Measurements from ENCODE around the gene PPP6R2.

PPP6R2 gene

GRCh38 chr22:50439871-50440331 lies 96.8 kb downstream of the PPP6R2 start:
- Histone ChIP-seq H3K4me3 (ENCODE audit: low read length) (no peak overlapping the region), H3K9me3 (ENCODE audit: control insufficient read depth, low read length) (no peaks in the 10 kb centered on the region), H3K4me1 (ENCODE audit: control insufficient read depth, insufficient read depth, low read length) (peaks cover 16% of the 10 kb centered on the region), H3K27me3 (replicated peaks; ENCODE audit: control insufficient read depth, insufficient read depth, low read length) (no peaks in the 10 kb centered on the region), H3K36me3 (ENCODE audit: control insufficient read depth, insufficient read depth, low read length, severe bottlenecking) (peaks cover 77% of the 10 kb centered on the region), H3K9ac (ENCODE audit: low read length) (no peak overlapping the region)
- no peak for DNase-seq (ENCODE audit: low read depth)

DNA sequence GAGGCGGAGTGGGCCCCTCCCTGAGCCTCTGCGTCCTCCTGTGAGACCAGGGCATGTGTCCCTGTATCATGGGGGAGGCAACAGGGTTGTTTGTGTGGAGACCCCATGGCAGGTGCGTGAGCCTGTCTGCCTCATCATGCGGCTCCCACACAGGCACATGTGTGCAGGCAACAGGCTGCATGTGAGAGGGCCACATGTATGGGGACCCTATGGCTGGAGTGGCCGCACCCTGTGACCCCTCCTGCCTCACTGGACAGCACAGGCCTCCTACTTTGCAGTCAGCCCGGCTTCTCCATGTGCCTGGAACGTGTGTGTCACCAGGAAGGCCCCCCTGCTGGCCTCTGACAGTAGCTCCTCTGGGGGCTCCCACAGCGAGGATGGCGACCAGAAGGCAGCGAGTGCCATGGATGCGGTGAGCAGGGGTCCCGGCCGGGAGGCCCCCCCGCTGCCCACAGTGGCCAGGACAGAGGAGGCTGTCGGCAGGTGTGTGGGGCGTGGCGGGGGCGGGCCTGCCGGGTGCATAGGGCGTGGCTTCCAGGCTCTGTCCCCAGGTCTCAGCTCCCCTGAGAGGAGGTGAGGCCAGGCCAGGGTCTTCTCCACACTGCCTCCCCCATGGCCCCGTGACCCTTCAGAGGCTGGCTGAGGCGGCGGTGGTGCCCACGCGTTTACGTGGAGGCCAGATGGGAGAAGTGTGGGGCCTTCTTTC lies 97.6 kb downstream of the PPP6R2 start:
- Histone ChIP-seq H3K36me3 (ENCODE audit: control insufficient read depth, insufficient read depth, low read length, severe bottlenecking) (peaks cover 76% of the 10 kb centered on the region), H3K4me1 (ENCODE audit: control insufficient read depth, insufficient read depth, low read length) (peaks cover 21% of the 10 kb centered on the region), H3K9me3 (ENCODE audit: control insufficient read depth, low read length) (no peaks in the 10 kb centered on the region), H3K27me3 (replicated peaks; ENCODE audit: control insufficient read depth, insufficient read depth, low read length) (no peaks in the 10 kb centered on the region), H3K4me3 (ENCODE audit: low read length) (no peak overlapping the region), H3K9ac (ENCODE audit: low read length) (no peak overlapping the region)
- DNase-seq (ENCODE audit: low read depth), result no peak

DNA sequence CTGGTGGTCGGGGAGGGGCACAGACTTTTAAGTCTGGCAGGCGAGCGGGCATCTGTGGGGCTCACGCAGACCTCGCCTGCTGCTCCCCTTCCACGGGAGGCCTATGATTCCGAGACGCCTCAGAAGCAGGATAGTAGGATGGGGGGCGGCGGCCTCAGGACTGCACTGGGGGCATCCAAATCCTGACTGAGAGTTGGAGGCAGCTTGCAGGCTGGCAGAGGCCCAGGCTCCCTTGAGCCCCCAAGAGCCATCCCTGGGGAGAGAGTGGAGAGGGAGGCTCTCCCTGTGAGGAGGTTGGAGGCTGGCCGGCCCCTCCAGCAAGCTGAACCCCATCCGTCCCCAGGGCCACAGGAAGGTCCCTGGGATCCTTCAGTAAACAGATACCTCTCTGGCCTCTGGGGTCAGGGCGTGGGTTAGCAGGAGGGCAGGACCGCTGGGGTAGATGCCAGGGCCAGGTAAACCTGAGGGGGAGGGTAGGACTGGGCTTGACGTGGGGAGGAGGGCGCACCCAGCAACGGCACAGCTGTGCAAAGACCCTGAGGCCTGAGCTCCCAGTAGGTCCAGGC lies 98.4 kb downstream of the PPP6R2 start:
- Histone ChIP-seq H3K4me3 (ENCODE audit: low read length) (no peak overlapping the region), H3K4me1 (ENCODE audit: control insufficient read depth, insufficient read depth, low read length) (peaks cover 21% of the 10 kb centered on the region), H3K36me3 (ENCODE audit: control insufficient read depth, insufficient read depth, low read length, severe bottlenecking) (peaks cover 73% of the 10 kb centered on the region), H3K9ac (ENCODE audit: low read length) (no peak overlapping the region), H3K27me3 (replicated peaks; ENCODE audit: control insufficient read depth, insufficient read depth, low read length) (no peaks in the 10 kb centered on the region), H3K9me3 (ENCODE audit: control insufficient read depth, low read length) (no peaks in the 10 kb centered on the region)
- DNase-seq (ENCODE audit: low read depth), result no peak

DNA sequence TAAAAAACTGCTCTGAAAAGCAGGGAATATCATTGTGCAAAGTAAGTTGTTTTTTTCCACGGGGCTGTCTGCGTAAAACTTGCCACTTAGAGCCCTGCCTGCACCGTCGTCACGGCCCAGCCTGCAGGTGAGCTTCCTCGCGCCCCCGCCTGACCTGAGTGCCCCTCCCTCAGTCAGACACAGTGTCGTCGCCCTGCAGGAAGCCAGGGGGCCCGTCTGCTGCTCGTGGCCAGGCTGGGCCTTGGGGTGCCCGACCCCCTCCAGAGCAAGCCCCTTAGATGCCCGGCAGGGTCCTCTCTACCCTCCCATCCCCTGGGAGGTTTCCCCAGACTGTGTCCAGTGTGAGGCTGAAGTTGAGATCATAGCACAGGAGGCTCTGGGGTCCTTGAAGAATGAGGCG lies 100.1 kb downstream of the PPP6R2 start:
- DNase-seq (ENCODE audit: low read depth), result no peak
- Histone ChIP-seq H3K27me3 (replicated peaks; ENCODE audit: control insufficient read depth, insufficient read depth, low read length) (no peaks in the 10 kb centered on the region), H3K4me1 (ENCODE audit: control insufficient read depth, insufficient read depth, low read length) (peaks cover 21% of the 10 kb centered on the region), H3K36me3 (ENCODE audit: control insufficient read depth, insufficient read depth, low read length, severe bottlenecking) (peaks cover 64% of the 10 kb centered on the region), H3K9ac (ENCODE audit: low read length) (no peak overlapping the region), H3K4me3 (ENCODE audit: low read length) (no peak overlapping the region), H3K9me3 (ENCODE audit: control insufficient read depth, low read length) (no peaks in the 10 kb centered on the region)

DNA sequence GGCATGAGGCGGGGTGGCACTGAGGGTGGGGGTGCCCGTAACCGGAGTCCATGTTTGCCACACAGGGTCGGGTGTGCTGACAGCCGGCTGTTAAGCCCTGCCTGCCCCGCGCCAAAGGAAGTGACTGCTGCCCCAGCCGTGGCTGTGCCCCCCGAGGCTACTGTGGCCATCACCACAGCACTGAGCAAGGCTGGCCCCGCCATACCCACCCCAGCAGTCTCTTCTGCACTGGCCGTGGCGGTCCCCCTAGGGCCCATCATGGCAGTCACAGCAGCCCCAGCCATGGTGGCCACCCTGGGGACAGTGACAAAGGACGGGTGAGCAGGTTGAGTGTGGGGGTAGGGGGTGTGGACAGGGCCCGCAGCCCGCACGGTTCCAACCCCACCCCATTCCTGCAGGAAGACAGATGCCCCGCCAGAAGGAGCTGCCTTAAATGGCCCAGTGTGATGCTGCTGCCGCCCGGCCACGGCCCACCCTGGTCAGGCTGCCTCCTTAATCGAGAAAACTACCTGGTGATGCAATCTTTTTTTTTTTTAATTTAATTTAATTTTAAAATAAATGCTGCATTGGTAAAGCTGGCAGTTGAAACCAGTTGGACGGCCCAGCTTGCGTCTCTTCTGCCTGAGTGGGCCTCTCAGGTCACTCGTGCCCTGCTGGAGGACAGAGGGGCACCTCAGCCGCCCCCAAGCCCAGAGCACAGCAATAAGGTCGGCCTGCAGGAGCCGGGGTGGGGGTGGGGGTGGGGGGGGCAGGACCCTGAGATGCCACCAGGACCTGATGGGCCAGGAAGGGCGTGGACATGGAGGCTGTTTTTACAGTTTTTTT lies 100.9 kb downstream of the PPP6R2 start:
- Histone ChIP-seq H3K4me1 (ENCODE audit: control insufficient read depth, insufficient read depth, low read length) (peaks cover 21% of the 10 kb centered on the region), H3K36me3 (ENCODE audit: control insufficient read depth, insufficient read depth, low read length, severe bottlenecking) (peaks cover 64% of the 10 kb centered on the region), H3K9ac (ENCODE audit: low read length) (peak overlapping the region; percentile 25), H3K9me3 (ENCODE audit: control insufficient read depth, low read length) (no peaks in the 10 kb centered on the region), H3K27me3 (replicated peaks; ENCODE audit: control insufficient read depth, insufficient read depth, low read length) (no peaks in the 10 kb centered on the region), H3K4me3 (ENCODE audit: low read length) (no peak overlapping the region)
- peak; percentile 7 for DNase-seq (ENCODE audit: low read depth)

DNA sequence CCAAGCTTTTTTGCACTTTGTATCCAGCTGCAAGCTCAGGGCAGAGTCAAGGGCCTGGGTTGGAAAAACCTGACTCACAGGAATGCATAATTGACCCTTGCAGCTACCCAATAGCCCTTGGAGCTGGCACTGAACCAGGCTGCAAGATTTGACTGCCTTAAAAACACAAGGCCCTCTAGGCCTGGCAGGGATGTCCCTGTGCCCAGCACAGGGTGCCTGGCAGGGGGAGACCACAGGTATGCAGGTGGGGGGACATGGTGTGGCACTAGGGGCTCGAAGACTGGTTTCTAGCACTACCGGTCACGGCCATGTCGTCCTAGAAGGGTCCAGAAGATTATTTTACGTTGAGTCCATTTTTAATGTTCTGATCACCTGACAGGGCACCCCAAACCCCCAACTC lies 101.5 kb downstream of the PPP6R2 start:
- DNase-seq (ENCODE audit: low read depth), result peak; percentile 55
- peaks cover 62% of the 10 kb centered on the region for H3K36me3 ChIP-seq (ENCODE audit: control insufficient read depth, insufficient read depth, low read length, severe bottlenecking)

DNA sequence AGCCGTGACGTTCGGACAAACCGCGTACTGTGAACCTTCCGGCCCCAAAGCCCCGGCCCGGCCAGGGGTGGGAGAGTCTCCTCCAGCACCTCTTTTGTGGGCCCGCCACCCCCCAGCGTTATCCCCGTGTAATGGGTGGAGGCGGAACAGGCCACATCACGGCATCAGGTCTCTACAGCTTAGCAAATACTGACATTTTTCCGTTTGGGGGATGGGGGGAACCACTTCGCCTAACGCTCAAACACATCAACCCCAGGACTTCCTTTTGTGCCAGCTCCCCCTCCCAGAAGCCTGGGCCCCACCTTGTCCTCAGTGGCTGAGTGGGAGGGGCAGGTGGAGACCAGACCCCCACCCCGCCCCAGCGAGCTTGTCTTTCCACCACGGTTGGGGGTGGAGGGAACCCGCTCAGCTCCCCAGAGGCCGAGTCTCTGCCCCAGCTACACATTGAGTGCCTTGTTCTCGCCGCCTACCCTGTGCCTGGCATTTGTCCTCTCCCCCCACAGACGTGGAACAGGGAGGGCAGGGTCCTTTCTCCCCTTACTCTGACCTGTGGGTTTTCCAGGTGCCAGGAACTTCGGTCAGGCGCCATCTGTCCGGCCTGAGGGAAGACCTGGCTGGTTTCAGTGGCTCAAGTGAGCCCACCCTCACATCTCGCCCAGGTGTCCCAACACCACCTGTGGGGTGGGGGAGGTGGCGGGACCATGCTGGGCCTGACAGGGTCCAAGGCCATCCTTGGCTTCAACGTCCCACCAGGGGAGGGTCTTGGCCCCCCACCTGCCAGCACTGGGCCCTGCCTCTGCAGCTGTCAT lies 102.1 kb downstream of the PPP6R2 start:
- H3K36me3 ChIP-seq (ENCODE audit: control insufficient read depth, insufficient read depth, low read length, severe bottlenecking), result peaks cover 59% of the 10 kb centered on the region

More for the DNA sequence above, 101.5 kb downstream of the PPP6R2 start:
- Histone ChIP-seq H3K4me1 (ENCODE audit: control insufficient read depth, insufficient read depth, low read length) (peaks cover 21% of the 10 kb centered on the region), H3K4me3 (ENCODE audit: low read length) (no peak overlapping the region), H3K27me3 (replicated peaks; ENCODE audit: control insufficient read depth, insufficient read depth, low read length) (no peaks in the 10 kb centered on the region), H3K9me3 (ENCODE audit: control insufficient read depth, low read length) (no peaks in the 10 kb centered on the region), H3K9ac (ENCODE audit: low read length) (no peak overlapping the region)

DNA sequence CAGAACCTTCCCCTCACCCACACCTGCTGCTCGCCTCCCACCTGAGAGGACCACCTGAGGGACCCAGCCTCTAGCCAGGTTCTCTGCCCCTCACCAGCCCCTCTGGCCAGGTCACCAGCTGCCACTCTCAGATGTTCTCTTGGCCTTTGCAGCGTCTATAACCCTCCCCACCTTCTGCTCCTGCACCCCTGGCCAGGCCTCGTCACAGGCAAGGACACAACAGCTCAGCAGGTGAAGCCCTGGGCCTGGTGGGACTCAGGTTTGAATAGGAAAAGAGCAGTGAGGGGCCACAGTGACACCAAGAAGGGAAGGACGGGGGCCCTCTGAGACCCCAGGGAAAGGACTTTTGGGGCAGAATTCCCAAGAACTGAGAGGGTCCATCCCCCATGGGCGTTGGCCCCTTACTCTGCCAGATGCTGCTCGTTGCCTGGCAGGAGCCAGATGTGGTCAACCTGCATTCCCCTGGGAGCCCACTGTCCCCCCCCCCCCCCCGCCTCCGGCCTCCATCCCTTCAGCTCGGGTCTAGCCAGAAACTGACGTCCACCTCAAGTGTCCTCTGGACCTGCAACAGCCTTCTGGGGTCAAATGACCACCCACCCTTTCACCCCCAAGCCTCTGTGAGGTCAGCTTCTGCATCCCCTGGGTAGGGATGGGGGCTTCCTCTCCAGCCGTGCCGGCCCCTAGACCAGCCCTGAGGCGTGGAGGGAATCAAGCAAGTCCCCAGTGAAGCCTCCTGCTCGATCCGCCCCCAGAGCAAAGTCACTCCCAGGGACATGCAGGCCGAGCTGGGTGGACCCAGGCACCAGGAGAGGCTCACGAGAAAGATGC lies 103.0 kb downstream of the PPP6R2 start:
- Histone ChIP-seq H3K36me3 (ENCODE audit: control insufficient read depth, insufficient read depth, low read length, severe bottlenecking) (peaks cover 58% of the 10 kb centered on the region), H3K9ac (ENCODE audit: low read length) (no peak overlapping the region), H3K27me3 (replicated peaks; ENCODE audit: control insufficient read depth, insufficient read depth, low read length) (no peaks in the 10 kb centered on the region), H3K4me1 (ENCODE audit: control insufficient read depth, insufficient read depth, low read length) (peaks cover 21% of the 10 kb centered on the region), H3K4me3 (ENCODE audit: low read length) (no peak overlapping the region), H3K9me3 (ENCODE audit: control insufficient read depth, low read length) (no peaks in the 10 kb centered on the region)
- no peak for DNase-seq (ENCODE audit: low read depth)

More for the DNA sequence above, 102.1 kb downstream of the PPP6R2 start:
- H3K9ac ChIP-seq (ENCODE audit: low read length), result no peak overlapping the region
- H3K9me3 ChIP-seq (ENCODE audit: control insufficient read depth, low read length), result no peaks in the 10 kb centered on the region
- H3K27me3 ChIP-seq (replicated peaks; ENCODE audit: control insufficient read depth, insufficient read depth, low read length), result no peaks in the 10 kb centered on the region
- no peak for DNase-seq (ENCODE audit: low read depth)
- peaks cover 21% of the 10 kb centered on the region for H3K4me1 ChIP-seq (ENCODE audit: control insufficient read depth, insufficient read depth, low read length)
- no peak overlapping the region for H3K4me3 ChIP-seq (ENCODE audit: low read length)

- Histone ChIP-seq H3K9ac (ENCODE audit: low read length) (no peak overlapping the region), H3K27me3 (replicated peaks; ENCODE audit: control insufficient read depth, insufficient read depth, low read length) (no peaks in the 10 kb centered on the region), H3K4me3 (ENCODE audit: low read length) (no peak overlapping the region), H3K36me3 (ENCODE audit: control insufficient read depth, insufficient read depth, low read length, severe bottlenecking) (peaks cover 54% of the 10 kb centered on the region), H3K9me3 (ENCODE audit: control insufficient read depth, low read length) (no peaks in the 10 kb centered on the region), H3K4me1 (ENCODE audit: control insufficient read depth, insufficient read depth, low read length) (peaks cover 21% of the 10 kb centered on the region)
- no peak for DNase-seq (ENCODE audit: low read depth)
Measured at GRCh38 chr22:50446708-50447575, 103.8 kb downstream of the PPP6R2 start.

Data from adipocyte (in vitro differentiated cells).